NCI-H510A (cell line): ENCODE results near the gene PIKFYVE.
"Not testable (repeated sequence)": the region's sequence is repeated elsewhere in the genome, so short reads cannot be mapped to it uniquely, and the experiment has no call there.

Experiments
- DNase-seq: peaks from one replicate; lab custom pipeline; 2025; lab: John Stamatoyannopoulos, UW

PIKFYVE gene

GRCh38 chr2:208255557-208256106 is 10.4 kb upstream of the PIKFYVE start:
- DNase-seq: no peak

- no peak for DNase-seq
Measured at GRCh38 chr2:208256192-208256782, 9.8 kb upstream of the PIKFYVE start.

GRCh38 chr2:208256849-208257813 is 8.9 kb upstream of the PIKFYVE start:
- DNase-seq: not testable (repeated sequence)

- peak; percentile 7 for DNase-seq
Measured at GRCh38 chr2:208265371-208265800, 669 bp upstream of the PIKFYVE start.

- DNase-seq: no peak
Measured at GRCh38 chr2:208266553-208266893, 468 bp downstream of the PIKFYVE start.

- no peak for DNase-seq
Measured at GRCh38 chr2:208266936-208267335, 881 bp downstream of the PIKFYVE start.

- peak; percentile 20 for DNase-seq
Measured at GRCh38 chr2:208267526-208267925, 1.5 kb downstream of the PIKFYVE start.

- DNase-seq: no peak
Measured at GRCh38 chr2:208268156-208268952, 2.3 kb downstream of the PIKFYVE start.

- no peak for DNase-seq
Measured at GRCh38 chr2:208269091-208269490, 3.0 kb downstream of the PIKFYVE start.

GRCh38 chr2:208274748-208275147 is 8.7 kb downstream of the PIKFYVE start:
- no peak for DNase-seq

GRCh38 chr2:208278549-208278948 is 12.5 kb downstream of the PIKFYVE start:
- DNase-seq: no peak

- DNase-seq: no peak
Measured at GRCh38 chr2:208279236-208279635, 13.2 kb downstream of the PIKFYVE start.

GRCh38 chr2:208280234-208280633 is 14.2 kb downstream of the PIKFYVE start:
- DNase-seq: no peak

- DNase-seq: no peak
Measured at GRCh38 chr2:208280933-208281332, 14.9 kb downstream of the PIKFYVE start.

- DNase-seq: no peak
Measured at GRCh38 chr2:208285853-208286252, 19.8 kb downstream of the PIKFYVE start.

- DNase-seq: no peak
Measured at GRCh38 chr2:208294482-208295024, 28.5 kb downstream of the PIKFYVE start.

- no peak for DNase-seq
Measured at GRCh38 chr2:208295834-208296233, 29.8 kb downstream of the PIKFYVE start.

- no peak for DNase-seq
Measured at GRCh38 chr2:208296610-208297009, 30.6 kb downstream of the PIKFYVE start.

- DNase-seq: no peak
Measured at GRCh38 chr2:208297961-208298360, 31.9 kb downstream of the PIKFYVE start.

GRCh38 chr2:208300847-208301618 is 35.0 kb downstream of the PIKFYVE start:
- no peak for DNase-seq

GRCh38 chr2:208304157-208304556 is 38.1 kb downstream of the PIKFYVE start:
- DNase-seq: no peak
